GM18526 (cell line): ENCODE results near the gene TANK.

Source experiments
- POLR2A ChIP-seq: IDR thresholded peaks from 3 replicates; pipeline ENCODE4 v1.6.1; 2011; ENCODE audit not compliant: insufficient read length; ENCODE audit errors: extremely low read depth

TANK gene

GRCh38 chr2:161177969-161178368, 17.7 kb downstream of the TANK start:
- TF ChIP-seq POLR2A: no peak

- no peak for TF ChIP-seq POLR2A
These were observed 18.5 kb downstream of the TANK start for GRCh38 chr2:161178756-161179155.

- no peak for TF ChIP-seq POLR2A
These were observed 29.8 kb downstream of the TANK start for GRCh38 chr2:161190050-161190449.

GRCh38 chr2:161199912-161200701, 39.9 kb downstream of the TANK start:
- TF ChIP-seq POLR2A: no peak

- no peak for TF ChIP-seq POLR2A
These were observed 44.6 kb downstream of the TANK start for GRCh38 chr2:161204846-161205245.

GRCh38 chr2:161206471-161207032, 46.3 kb downstream of the TANK start:
- TF ChIP-seq POLR2A: no peak

- TF ChIP-seq POLR2A: no peak
These were observed 47.7 kb downstream of the TANK start for GRCh38 chr2:161207941-161208340.

- no peak for TF ChIP-seq POLR2A
These were observed 48.4 kb downstream of the TANK start for GRCh38 chr2:161208527-161209139.

- no peak for TF ChIP-seq POLR2A
These were observed 49.7 kb downstream of the TANK start for GRCh38 chr2:161209902-161210301.

- no peak for TF ChIP-seq POLR2A
These were observed 57.5 kb downstream of the TANK start for GRCh38 chr2:161217597-161218185.

- no peak for TF ChIP-seq POLR2A
These were observed 59.0 kb downstream of the TANK start for GRCh38 chr2:161219211-161219610.

GRCh38 chr2:161223139-161223732, 63.0 kb downstream of the TANK start:
- TF ChIP-seq POLR2A: no peak

- no peak for TF ChIP-seq POLR2A
These were observed 68.4 kb downstream of the TANK start for GRCh38 chr2:161228511-161229240.

GRCh38 chr2:161230959-161231358, 70.7 kb downstream of the TANK start:
- no peak for TF ChIP-seq POLR2A

- TF ChIP-seq POLR2A: no peak
These were observed 72.3 kb downstream of the TANK start for GRCh38 chr2:161232571-161232970.
